Hippocampal formation (tissue), 2 donors: Measurements from ENCODE around the gene ATAD3C.
"Not testable (repeated sequence)": the region's sequence is repeated elsewhere in the genome, so short reads cannot be mapped to it uniquely, and the experiment has no call there.

Source experiments
- DNase-seq, 2 donors: peaks; one replicate each; lab custom pipeline; 2025; lab: John Stamatoyannopoulos, UW

ATAD3C gene

DNA sequence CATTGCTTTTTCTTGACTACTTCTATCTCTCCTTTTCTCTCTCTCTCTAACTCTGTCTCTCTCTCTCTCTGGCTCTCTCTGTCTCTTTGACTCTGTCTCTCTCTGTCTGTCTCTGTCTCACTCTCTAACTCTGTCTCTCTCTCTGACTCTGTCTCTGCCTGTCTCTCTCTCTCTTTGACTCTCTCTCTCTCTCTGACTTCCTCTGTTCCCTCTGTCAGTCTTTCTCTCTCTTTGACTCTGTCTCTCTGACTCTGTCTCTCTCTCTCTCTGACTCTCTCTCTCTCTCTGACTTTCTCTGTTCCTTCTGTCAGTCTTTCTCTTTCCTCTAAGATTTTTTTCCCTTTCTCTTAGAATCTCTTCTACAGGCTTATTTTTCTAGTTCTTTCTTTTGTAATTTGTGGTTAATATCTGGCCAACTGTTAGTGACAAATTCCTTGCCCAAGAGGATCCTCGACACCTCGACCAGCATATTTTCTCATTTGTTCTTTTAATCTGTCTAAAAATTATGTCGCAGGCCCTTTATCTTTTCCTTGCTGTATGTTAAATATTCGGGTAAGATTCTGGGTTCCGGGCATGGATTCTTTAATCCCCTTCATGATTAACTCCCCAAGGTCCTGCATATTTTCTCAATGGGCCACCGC, at the start of gene ATAD3C:
Gene ATAD3C (plus strand): TSS at position 591 of the 641 bp plus-strand sequence. CDS start 995 bp downstream, outside the sequence.
- DNase-seq = no peak

DNA sequence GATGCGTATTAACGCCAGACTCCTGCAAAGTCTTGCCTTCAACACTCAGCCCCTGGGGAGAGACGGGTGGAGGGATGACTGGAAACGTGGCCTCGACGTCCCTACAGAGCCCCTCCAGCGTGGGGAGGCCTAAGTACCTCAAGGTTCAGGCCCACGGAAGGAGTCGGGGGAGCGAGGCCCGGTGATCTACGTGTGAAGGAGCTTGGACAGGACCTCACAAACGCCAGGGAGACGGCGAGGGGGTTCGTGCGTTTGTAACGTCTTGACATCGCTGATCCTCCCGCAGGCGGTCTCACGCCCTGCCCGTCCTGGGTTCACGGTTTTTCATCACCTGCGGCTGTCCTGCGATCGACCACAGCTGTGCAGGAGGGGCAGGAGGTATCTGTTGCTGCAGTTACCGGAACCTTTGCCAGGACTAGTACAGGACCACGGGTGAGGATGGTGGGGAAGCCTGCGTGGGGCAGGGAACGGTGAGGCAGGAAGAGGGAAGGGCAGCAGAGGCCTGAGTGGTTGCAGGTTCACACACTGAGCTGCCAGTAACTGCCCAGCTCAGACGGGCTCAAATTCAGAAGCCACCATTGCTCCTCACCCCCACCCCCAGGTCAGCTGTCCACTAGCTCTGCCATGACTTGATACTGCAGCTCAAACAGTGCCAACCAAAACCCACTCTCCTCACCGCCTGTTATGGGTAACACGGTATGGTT, 49.5 kb upstream of the ATAD3C start:
- no peak for DNase-seq

- no peak for DNase-seq
Observed at GRCh38 chr1:1400576-1401456, 48.7 kb upstream of the ATAD3C start.

GRCh38 chr1:1401457-1402010, 48.0 kb upstream of the ATAD3C start:
- DNase-seq = no peak

GRCh38 chr1:1402072-1402900, 47.2 kb upstream of the ATAD3C start:
- no peak for DNase-seq

- not testable (repeated sequence) for DNase-seq
Observed at GRCh38 chr1:1402901-1403392, 46.5 kb upstream of the ATAD3C start.

GRCh38 chr1:1403653-1404052, 45.8 kb upstream of the ATAD3C start:
- no peak for DNase-seq

DNA sequence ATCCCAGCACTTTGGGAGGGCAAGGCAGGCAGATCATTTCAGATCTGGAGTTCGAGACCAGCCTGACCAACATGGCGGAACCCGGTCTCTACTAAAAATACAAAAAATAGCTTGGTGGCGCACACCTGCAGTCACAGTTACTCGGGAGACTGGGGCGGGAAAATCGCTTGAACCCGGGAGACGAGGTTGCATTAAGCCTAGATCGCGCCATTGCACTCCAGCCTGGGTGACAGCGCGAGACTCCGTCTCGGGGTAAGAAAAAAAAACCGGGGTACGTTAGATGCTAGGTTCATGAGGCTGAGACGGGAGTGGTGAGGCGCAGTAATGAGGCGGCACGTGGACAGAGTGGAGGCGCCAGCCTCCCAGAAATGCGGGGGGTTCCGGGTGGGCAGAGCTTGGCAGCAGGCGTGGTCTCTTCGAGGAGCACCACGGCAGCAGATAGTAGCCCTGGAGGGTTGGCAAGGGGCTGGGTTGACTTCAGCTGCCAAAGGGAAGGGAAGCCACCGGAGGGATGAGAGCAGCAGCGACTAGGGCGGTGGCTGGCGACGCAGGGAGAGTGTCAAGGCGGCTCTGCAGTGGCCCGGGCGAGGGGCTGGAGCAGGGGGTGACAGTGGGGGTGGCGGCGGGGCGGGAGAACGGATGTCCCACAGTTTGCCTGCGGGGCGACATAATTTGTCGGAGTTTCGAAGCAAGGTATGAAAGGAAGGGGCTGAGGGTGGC, 43.2 kb upstream of the ATAD3C start:
- no peak for DNase-seq

DNA sequence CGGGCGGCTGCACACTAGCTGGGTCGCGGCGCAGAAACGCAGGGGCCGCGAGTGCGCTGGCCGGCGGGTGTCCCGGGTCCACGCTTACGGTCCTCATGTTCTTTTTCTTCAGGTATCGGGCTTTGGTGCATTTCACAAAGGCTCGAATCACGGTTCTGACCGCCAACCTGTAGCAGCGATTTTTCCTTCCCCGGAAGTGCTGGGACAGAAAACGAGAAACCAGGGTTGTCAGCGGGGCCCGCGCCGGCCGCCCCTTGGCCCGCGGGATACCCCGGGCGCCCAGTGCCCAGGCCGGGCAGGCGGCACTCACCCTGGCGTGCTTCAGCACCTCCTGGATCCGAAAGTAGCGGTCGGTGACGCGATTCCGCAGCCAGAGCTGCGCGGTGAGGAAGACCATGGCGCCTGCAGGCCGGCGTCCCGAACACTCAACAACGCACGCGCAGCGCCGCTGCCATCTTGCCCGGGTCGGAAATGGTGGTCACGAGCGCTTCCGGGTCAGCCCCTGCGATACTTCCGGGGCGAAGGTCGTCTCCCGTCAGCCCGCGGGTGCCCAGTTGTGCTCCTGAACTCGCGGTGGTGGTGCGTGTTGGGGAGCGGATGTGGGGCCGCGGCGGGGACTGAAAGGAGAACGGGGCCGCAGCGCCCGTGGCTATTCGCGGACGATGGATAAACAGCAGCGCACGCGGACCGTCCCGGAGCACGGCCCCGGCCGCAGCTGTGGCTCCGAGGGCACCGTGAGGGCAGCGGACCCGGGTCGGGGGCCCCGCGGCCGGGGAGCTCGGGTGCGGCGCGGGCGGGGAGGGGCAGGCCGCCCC, 42.5 kb upstream of the ATAD3C start, which contains the start of gene MRPL20:
Gene MRPL20 (minus strand): TSS at position 473 of the 815 bp plus-strand sequence. CDS start 76 bp downstream, at position 397.
- peak; percentile 81 to 89 for DNase-seq

- DNase-seq = no peak
Observed at GRCh38 chr1:1407636-1408318, 41.7 kb upstream of the ATAD3C start.

GRCh38 chr1:1410238-1410637, 39.3 kb upstream of the ATAD3C start:
- DNase-seq = not testable (repeated sequence)

DNA sequence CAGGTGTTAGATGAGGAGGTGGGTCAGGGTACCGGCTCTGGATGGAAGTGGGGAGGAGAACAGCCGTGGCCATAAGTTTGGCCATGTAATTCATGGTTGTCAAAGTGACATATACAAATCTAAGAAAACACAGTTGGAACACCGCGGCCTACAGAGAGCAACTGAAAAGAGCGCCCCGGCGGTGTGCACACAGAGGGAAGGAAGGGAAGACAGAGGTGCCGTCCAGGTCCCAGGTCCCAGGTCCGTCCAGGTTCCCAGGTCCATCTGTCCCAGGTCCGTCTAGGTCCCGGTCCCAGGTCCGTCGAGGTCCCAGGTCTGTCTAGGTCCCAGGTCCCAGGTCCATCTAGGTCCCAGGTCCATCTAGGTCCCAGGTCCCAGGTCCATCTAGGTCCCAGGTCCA, 37.9 kb upstream of the ATAD3C start:
- DNase-seq = no peak

GRCh38 chr1:1412311-1412902, 37.1 kb upstream of the ATAD3C start:
- not testable (repeated sequence) for DNase-seq

- no peak for DNase-seq
Observed at GRCh38 chr1:1415751-1416150, 33.7 kb upstream of the ATAD3C start.

- not testable (repeated sequence) for DNase-seq
Observed at GRCh38 chr1:1417396-1417795, 32.1 kb upstream of the ATAD3C start.

DNA sequence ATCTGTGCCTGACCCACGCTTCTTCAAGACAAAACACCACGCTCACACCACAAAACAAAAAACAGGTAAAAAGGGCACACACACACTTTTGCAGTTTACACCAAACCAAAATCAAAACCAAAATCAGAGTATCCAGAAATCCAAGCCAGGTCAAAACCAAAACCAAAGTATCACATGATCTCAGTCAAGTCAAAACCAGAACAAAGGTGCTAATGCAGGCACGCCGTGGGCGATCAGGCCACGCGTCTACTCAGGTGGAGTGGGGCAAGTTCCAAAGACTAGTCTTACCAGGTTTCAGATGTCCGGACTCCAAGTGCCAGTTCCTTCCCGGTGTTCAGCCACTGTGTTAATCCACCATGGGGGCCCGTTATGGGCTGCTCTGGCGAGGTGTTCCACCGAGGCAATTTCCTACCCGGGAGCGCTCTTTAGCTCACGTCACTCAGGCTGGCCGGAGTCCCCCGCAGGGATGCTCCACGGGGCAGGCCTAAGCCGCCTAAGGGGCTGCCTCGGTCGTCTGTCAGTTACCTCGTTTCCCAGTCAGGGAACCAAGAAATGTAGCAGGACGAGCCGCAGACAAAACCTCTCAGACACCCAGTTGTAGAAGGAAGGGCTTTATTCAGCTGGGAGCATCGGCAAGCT, 31.5 kb upstream of the ATAD3C start:
- DNase-seq = not testable (repeated sequence)

DNA sequence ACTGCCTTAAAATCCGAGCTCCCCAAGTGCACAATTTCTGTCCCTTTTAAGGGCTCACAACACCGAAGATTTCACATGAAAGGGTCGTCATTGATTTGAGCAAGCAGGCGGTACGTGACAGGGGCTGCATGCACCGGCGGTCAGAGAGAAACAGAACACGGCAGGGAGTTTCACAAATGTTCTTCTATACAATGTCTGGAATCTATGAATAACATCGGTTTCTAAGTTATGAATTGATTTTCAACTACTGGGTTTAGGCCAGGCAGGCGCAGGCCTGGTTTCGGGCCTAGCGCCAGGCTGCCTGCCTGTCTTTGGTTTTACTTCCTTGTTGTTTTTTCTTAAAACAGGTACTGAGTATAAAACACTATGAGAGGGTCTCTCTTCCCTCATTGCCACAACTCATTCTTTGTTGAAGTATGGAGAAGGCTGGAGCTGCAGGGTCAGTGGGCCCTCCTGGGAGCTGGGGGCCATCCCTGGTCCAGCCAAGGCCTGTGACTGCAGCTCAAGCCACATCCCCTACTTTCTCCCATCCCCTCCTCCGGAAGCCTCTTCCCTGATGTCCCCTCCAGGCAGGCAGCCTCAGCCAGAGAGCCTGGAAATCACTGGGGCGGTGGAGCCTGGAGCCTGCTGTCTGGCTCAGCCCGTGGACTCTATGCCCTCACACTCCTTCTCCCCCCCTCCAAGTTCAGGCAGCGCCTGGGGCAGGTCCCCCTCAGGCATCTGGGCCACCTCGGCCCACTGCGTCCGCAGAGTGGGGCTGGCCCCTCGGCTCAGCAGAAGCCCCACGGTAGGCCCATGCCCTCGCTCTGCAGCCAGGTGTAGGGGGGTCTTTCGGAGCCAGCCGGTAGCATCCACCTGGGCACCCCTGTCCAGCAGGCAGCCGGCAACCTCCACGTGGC, 30.8 kb upstream of the ATAD3C start:
- no peak for DNase-seq
